Esophagus squamous epithelium (tissue), 5 donors: ENCODE measurements around the gene TSHR. TPM values are rescaled to one million over a fixed set of nuclear protein-coding genes. Genes with fewer than 3 reads are reported as not detected.

Source experiments
- DNase-seq: peaks from one replicate; lab custom pipeline; 2025; lab: John Stamatoyannopoulos, UW
- H3K27ac ChIP-seq, 4 donors: fragments of 200-600 bp; sonication (generic); one replicate each; pipeline ENCODE4 v1.5.1; 2016 to 2019; ENCODE audit warnings: mild to moderate bottlenecking in 1 of 4
- H3K27me3 ChIP-seq, 4 donors: fragments of 200-600 bp; sonication (generic); 1 replicate in 3 of 4; 2 replicates in 1 of 4; pipeline versions ENCODE4 v1.5.1 to v1.6.0; 2017 to 2021; ENCODE audit warnings: antibody characterized with exemption in 1 of 4
- H3K36me3 ChIP-seq, 3 donors: fragments of 200-600 bp; sonication (generic); one replicate each; pipeline ENCODE4 v1.5.1; 2016 to 2019
- H3K4me1 ChIP-seq, 3 donors: fragments of 200-600 bp; sonication (generic); one replicate each; pipeline ENCODE4 v1.5.1; 2017 to 2019
- H3K4me3 ChIP-seq, 4 donors: fragments of 200-600 bp; sonication (generic); 1 replicate in 3 of 4; 2 replicates in 1 of 4; pipeline ENCODE4 v1.5.1; 2016 to 2019; ENCODE audit warnings: mild to moderate bottlenecking in 2 of 4, moderate library complexity in 1 of 4
- H3K9me3 ChIP-seq, 3 donors: fragments of 200-600 bp; sonication (generic); one replicate each; pipeline ENCODE4 v1.5.1; 2016 to 2019
- POLR2A ChIP-seq, 4 donors: fragments of 450-650 bp; IDR thresholded peaks; one replicate each; pipeline ENCODE4 v1.6.1; 2017; ENCODE audit warnings: antibody characterized with exemption in 4 of 4, mild to moderate bottlenecking in 4 of 4, moderate library complexity in 3 of 4
- WGBS, 2 donors: methylation state at CpG; one replicate each; pipeline ENCODE4 v1.1.5; 2018; 5-methylcytosine and 5-hydroxymethylcytosine counted together
- intact Hi-C: fragments of 100-400 bp; cut with DNase I; formaldehyde crosslinking; loops from one replicate; pipeline ENCODE4 v1.15.0; 2022
- total RNA-seq, 4 donors: library from RNA; depleted of rRNA; stranded (reverse); fragments of >200 nt; gene quantifications; one replicate each; pipeline ENCODE4 v1.1.0, GENCODE V29; 2016
- TF ChIP-seq, protein P1 (sequence below), 6 experiments: fragments of 450-650 bp in 4 of 6; fragments of 200-600 bp in 2 of 6; sonication (generic) in 2 of 6; IDR thresholded peaks; one replicate each; pipeline ENCODE4 v1.5.1; 2016 to 2019; ENCODE audit warnings: antibody characterized with exemption in 6 of 6, mild to moderate bottlenecking in 4 of 6, moderate library complexity in 4 of 6
- donor health status: DM: yes; HTN: yes; CAD: no.

Gene TSHR
- total RNA-seq, 4 donors from 2014 or later = not detected

DNA sequence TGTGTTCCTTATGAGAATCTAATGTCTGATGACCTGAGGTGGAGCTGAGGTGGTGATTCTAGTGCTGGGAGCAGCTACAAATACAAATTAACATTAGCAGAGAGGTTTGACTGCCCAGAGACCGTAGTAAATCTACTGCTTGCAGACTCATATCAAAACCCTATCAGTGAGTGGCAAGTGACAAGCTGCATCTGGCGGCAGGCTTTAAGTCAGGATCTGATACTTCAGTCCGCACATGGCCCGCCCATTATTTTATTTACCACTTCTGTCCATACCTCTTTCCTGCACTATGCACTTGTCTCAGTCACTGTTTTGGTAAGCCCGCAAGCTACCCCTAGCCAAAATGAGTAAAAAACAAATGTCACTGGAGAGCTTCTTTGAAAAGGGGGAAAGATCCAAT lies 25.3 kb upstream of the TSHR start:
- intact Hi-C loops = no loop called here
- H3K4me3 ChIP-seq = no peak overlapping the region
- peaks cover 0 to 11% (median 0%) of the 10 kb centered on the region in 3 donors for H3K4me1 ChIP-seq
- TF ChIP-seq POLR2A (IDR thresholded peaks at IDR 0.05) = no peak
- TF ChIP-seq, protein P1, sequence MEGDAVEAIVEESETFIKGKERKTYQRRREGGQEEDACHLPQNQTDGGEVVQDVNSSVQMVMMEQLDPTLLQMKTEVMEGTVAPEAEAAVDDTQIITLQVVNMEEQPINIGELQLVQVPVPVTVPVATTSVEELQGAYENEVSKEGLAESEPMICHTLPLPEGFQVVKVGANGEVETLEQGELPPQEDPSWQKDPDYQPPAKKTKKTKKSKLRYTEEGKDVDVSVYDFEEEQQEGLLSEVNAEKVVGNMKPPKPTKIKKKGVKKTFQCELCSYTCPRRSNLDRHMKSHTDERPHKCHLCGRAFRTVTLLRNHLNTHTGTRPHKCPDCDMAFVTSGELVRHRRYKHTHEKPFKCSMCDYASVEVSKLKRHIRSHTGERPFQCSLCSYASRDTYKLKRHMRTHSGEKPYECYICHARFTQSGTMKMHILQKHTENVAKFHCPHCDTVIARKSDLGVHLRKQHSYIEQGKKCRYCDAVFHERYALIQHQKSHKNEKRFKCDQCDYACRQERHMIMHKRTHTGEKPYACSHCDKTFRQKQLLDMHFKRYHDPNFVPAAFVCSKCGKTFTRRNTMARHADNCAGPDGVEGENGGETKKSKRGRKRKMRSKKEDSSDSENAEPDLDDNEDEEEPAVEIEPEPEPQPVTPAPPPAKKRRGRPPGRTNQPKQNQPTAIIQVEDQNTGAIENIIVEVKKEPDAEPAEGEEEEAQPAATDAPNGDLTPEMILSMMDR (IDR thresholded peaks at IDR 0.05) = no peak
- no peaks in the 10 kb centered on the region for H3K36me3 ChIP-seq
- no peak for DNase-seq
- WGBS, 2 donors = 77 to 89% methylated on average over 3 to 5 of the region's 5 CpGs
- no peaks in the 10 kb centered on the region for H3K27me3 ChIP-seq
- H3K27ac ChIP-seq = no peak overlapping the region
- no peaks in the 10 kb centered on the region for H3K9me3 ChIP-seq

DNA sequence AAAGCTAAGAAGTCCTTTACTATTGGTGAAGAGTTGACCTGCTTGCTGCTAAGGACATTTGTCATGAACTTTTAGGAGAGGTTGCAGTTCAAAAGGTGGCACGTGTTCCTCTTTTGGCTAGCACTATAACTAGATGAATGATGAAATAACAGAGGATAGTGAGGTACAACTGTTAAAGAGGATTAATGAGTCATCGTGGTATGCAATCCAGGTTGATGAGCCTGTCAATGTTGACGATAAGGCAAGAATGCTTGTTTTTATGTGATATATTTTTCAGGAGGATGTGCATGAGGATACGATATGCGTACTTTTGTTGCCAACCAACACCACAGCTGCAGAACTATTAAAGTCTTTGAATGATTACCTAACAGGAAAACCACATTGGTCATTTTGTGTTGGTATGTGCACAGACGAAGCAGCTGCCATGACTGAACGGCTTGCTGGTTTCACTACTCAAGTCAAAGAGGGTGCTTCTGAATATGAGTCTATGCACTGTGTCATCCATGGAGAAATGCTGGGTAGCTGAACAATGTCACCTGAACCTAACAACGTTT lies 24.5 kb upstream of the TSHR start:
- H3K27ac ChIP-seq = peak overlapping the region in 1 of 4 donors; percentile 63
- WGBS, 2 donors = 28 to 41% methylated on average over 8 of the region's 8 CpGs
- no peaks in the 10 kb centered on the region for H3K36me3 ChIP-seq
- no peaks in the 10 kb centered on the region for H3K27me3 ChIP-seq
- intact Hi-C loops = no loop called here
- H3K9me3 ChIP-seq = no peaks in the 10 kb centered on the region
- H3K4me1 ChIP-seq = peaks cover 0 to 11% (median 0%) of the 10 kb centered on the region in 3 donors
- no peak for TF ChIP-seq POLR2A (IDR thresholded peaks at IDR 0.05)
- TF ChIP-seq, protein P1 (IDR thresholded peaks at IDR 0.05) = no peak
- DNase-seq = no peak
- H3K4me3 ChIP-seq = no peak overlapping the region

DNA sequence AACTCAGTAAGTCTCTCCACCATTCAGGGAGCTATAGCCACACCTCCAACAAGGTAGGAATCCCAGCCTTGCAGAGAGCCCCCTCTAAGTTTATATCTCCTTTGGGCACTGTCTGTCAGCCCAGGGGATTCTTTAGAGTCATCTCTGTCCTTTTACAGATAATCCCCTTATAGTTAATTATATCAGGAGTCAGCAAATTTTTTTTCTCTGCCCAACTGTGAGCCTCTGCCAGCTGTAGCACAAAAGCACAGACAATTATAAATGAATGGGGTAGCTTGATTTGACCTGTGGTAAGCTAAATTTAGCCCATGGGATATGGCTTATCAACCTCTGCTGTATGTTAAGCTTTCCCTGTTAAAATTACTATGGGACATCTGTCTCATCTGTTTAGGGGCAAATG lies 22.1 kb upstream of the TSHR start:
- Histone ChIP-seq H3K9me3 (no peaks in the 10 kb centered on the region), H3K27me3 (no peaks in the 10 kb centered on the region), H3K4me3 (no peak overlapping the region), H3K36me3 (no peaks in the 10 kb centered on the region), H3K27ac (no peak overlapping the region), H3K4me1 (peaks cover 0 to 11% (median 0%) of the 10 kb centered on the region in 3 donors)
- intact Hi-C loops = no loop called here
- no peak for TF ChIP-seq POLR2A (IDR thresholded peaks at IDR 0.05)
- TF ChIP-seq, protein P1 (IDR thresholded peaks at IDR 0.05) = no peak
- no peak for DNase-seq

DNA sequence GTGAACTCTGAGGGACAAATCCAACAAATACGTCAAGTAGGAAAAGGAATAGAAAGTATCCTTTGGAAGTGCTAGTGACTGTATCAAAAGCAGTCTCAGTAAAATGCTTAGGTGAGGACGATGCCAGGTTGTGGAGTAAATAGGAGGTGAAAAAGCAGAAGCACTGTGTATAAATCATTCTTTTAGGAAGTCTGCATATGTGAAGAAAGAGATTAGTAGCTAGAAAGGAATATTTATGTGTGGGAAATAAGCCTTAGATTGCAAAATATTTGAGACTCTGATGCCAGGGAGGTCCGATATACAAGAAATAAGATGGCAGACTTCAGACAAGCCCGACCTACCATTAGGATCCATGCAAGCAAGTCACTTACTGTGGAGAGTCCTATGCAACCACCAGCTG lies 21.7 kb upstream of the TSHR start:
- intact Hi-C loops = no loop called here
- Histone ChIP-seq H3K27me3 (no peaks in the 10 kb centered on the region), H3K36me3 (no peaks in the 10 kb centered on the region), H3K27ac (no peak overlapping the region), H3K4me1 (peaks cover 0 to 11% (median 0%) of the 10 kb centered on the region in 3 donors), H3K9me3 (no peaks in the 10 kb centered on the region), H3K4me3 (no peak overlapping the region)
- no peak for TF ChIP-seq POLR2A (IDR thresholded peaks at IDR 0.05)
- TF ChIP-seq, protein P1 (IDR thresholded peaks at IDR 0.05) = no peak
- no peak for DNase-seq
- 76 to 81% methylated on average over 4 of the region's 4 CpGs for WGBS, 2 donors

DNA sequence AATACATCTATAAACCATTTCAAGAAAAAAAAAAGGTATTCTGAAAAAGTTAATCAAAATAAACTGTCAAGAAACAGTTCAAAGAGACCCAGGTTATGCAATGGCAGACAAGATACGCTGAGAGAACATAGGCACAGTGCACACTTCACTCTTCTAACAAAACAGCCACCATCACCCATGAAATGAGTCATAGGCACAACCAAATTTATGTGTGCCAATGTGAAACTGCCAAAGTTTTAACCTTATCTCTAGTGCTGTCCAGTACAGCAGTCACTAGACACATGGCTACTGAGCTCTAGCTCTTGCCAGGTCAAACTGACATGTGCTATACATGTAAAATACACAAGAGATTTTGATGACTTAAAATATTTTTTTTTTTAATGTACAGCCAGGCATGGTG lies 15.3 kb upstream of the TSHR start:
- no peak overlapping the region for H3K4me3 ChIP-seq
- H3K4me1 ChIP-seq = peaks cover 5 to 22% (median 11%) of the 10 kb centered on the region in 3 donors
- no peaks in the 10 kb centered on the region for H3K27me3 ChIP-seq
- DNase-seq = no peak
- no peaks in the 10 kb centered on the region for H3K9me3 ChIP-seq
- no peaks in the 10 kb centered on the region for H3K36me3 ChIP-seq
- 45 to 67% methylated on average over 1 of the region's 1 CpG for WGBS, 2 donors
- intact Hi-C loops = no loop called here
- no peak for TF ChIP-seq POLR2A (IDR thresholded peaks at IDR 0.05)
- TF ChIP-seq, protein P1 (IDR thresholded peaks at IDR 0.05) = no peak
- H3K27ac ChIP-seq = no peak overlapping the region
